Measurements from ENCODE around the gene VAMP3.

The VAMP3 gene

DNA sequence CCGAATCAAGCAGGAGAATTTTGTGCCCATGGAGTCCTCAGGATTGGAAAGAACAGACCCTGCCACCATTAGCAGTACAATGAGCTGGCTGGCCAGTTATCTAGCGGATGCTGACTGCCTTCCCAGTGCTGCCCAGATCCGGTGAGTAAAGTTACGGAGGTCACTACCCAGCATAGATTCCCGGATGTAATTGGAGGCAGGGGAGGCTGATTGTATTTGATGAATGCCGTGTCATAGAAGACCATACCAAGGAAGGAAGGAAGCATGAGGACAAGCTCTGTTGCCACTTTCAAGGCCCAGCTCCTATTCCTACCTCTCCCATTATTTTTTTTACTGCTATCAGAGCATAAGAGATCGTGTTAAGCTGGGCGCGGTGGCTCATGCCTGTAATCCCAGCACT lies 26.2 kb upstream of the VAMP3 start:
- peaks cover 8% of the 10 kb centered on the region for H3K4me1 ChIP-seq (ENCODE audit: control insufficient read depth, low read length)
- no peaks in the 10 kb centered on the region for H3K9me3 ChIP-seq (ENCODE audit: control insufficient read depth, insufficient read depth, low read length)
- TF ChIP-seq, protein P1, sequence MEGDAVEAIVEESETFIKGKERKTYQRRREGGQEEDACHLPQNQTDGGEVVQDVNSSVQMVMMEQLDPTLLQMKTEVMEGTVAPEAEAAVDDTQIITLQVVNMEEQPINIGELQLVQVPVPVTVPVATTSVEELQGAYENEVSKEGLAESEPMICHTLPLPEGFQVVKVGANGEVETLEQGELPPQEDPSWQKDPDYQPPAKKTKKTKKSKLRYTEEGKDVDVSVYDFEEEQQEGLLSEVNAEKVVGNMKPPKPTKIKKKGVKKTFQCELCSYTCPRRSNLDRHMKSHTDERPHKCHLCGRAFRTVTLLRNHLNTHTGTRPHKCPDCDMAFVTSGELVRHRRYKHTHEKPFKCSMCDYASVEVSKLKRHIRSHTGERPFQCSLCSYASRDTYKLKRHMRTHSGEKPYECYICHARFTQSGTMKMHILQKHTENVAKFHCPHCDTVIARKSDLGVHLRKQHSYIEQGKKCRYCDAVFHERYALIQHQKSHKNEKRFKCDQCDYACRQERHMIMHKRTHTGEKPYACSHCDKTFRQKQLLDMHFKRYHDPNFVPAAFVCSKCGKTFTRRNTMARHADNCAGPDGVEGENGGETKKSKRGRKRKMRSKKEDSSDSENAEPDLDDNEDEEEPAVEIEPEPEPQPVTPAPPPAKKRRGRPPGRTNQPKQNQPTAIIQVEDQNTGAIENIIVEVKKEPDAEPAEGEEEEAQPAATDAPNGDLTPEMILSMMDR (IDR thresholded peaks at IDR 0.05; ENCODE audit: low read depth, low read length, poor library complexity, severe bottlenecking) = no peak
- no peak for TF ChIP-seq EZH2phosphoT487 (IDR thresholded peaks at IDR 0.05; ENCODE audit: borderline replicate concordance, low read length)
- no peak overlapping the region for H3K4me2 ChIP-seq (ENCODE audit: low read length)
- no peaks in the 10 kb centered on the region for H3K36me3 ChIP-seq (ENCODE audit: control insufficient read depth, low read length)
- H3K27me3 ChIP-seq (ENCODE audit: control insufficient read depth, low read length) = no peaks in the 10 kb centered on the region
- no peaks in the 10 kb centered on the region for H3K79me2 ChIP-seq (ENCODE audit: control insufficient read depth, low read length)
- H3K9me2 ChIP-seq (replicated peaks; ENCODE audit: control insufficient read depth, low read length) = no peaks in the 10 kb centered on the region
- no peaks in the 10 kb centered on the region for H3F3A ChIP-seq (ENCODE audit: control insufficient read depth, insufficient read depth)
- no peak overlapping the region for H3K4me3 ChIP-seq (ENCODE audit: low read length)
- H3K27ac ChIP-seq (ENCODE audit: low read depth, low read length) = no peak overlapping the region
- no peaks in the 10 kb centered on the region for H4K20me1 ChIP-seq (ENCODE audit: control insufficient read depth, insufficient read depth, low read depth, low read length)

DNA sequence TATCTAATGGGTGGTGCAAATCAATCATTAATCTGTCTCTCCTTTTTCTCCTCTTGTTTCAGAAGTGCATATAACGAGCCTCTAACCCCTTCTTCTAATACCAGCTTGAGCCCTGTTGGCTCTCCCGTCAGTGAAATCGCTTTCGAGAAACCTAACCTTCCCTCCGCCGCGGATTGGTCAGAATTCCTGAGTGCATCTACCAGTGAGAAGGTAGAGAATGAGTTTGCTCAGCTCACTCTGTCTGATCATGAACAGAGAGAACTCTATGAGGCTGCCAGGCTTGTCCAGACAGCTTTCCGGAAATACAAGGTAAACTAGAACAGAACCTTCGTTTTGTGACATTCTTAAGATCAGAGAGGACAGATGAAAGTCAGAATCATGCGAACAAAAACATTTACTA lies 25.3 kb upstream of the VAMP3 start:
- Histone ChIP-seq H3K27me3 (ENCODE audit: control insufficient read depth, low read length) (no peaks in the 10 kb centered on the region), H3K79me2 (ENCODE audit: control insufficient read depth, low read length) (no peaks in the 10 kb centered on the region), H4K20me1 (ENCODE audit: control insufficient read depth, insufficient read depth, low read depth, low read length) (no peaks in the 10 kb centered on the region), H3K9me3 (ENCODE audit: control insufficient read depth, insufficient read depth, low read length) (no peaks in the 10 kb centered on the region), H3K9me2 (replicated peaks; ENCODE audit: control insufficient read depth, low read length) (no peaks in the 10 kb centered on the region), H3K4me2 (ENCODE audit: low read length) (no peak overlapping the region), H3K36me3 (ENCODE audit: control insufficient read depth, low read length) (no peaks in the 10 kb centered on the region), H3K4me3 (ENCODE audit: low read length) (no peak overlapping the region), H3F3A (ENCODE audit: control insufficient read depth, insufficient read depth) (no peaks in the 10 kb centered on the region), H3K4me1 (ENCODE audit: control insufficient read depth, low read length) (peaks cover 3% of the 10 kb centered on the region; the same call in 1 of the 2 replicates), H3K27ac (ENCODE audit: low read depth, low read length) (no peak overlapping the region)
- TF ChIP-seq, protein P1 (IDR thresholded peaks at IDR 0.05; ENCODE audit: low read depth, low read length, poor library complexity, severe bottlenecking) = no peak
- TF ChIP-seq EZH2phosphoT487 (IDR thresholded peaks at IDR 0.05; ENCODE audit: borderline replicate concordance, low read length) = no peak

DNA sequence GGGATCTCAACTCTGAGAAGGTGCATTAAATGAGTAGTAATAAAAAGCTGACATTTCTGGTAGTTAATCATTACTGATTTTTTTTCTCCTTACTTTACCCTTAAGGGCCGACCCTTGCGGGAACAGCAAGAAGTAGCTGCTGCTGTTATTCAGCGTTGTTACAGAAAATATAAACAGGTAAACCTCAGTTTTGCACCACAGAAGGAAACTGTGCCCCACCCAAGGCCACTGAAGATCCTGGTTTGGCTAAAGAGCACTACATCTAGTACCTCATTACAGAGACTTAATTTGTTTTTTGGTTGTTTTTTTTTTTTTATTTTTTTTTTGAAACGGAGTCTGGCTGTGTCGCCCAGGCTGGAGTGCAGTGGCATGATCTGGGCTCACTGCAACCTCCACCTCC lies 23.5 kb upstream of the VAMP3 start:
- H4K20me1 ChIP-seq (ENCODE audit: control insufficient read depth, insufficient read depth, low read depth, low read length) = no peaks in the 10 kb centered on the region
- no peak overlapping the region for H3K27ac ChIP-seq (ENCODE audit: low read depth, low read length)
- H3K79me2 ChIP-seq (ENCODE audit: control insufficient read depth, low read length) = no peaks in the 10 kb centered on the region
- H3K36me3 ChIP-seq (ENCODE audit: control insufficient read depth, low read length) = no peaks in the 10 kb centered on the region
- TF ChIP-seq, protein P1 (IDR thresholded peaks at IDR 0.05; ENCODE audit: low read depth, low read length, poor library complexity, severe bottlenecking) = no peak
- no peak for TF ChIP-seq EZH2phosphoT487 (IDR thresholded peaks at IDR 0.05; ENCODE audit: borderline replicate concordance, low read length)
- H3K4me2 ChIP-seq (ENCODE audit: low read length) = no peak overlapping the region
- H3K9me2 ChIP-seq (replicated peaks; ENCODE audit: control insufficient read depth, low read length) = no peaks in the 10 kb centered on the region
- H3K9me3 ChIP-seq (ENCODE audit: control insufficient read depth, insufficient read depth, low read length) = no peaks in the 10 kb centered on the region
- no peaks in the 10 kb centered on the region for H3F3A ChIP-seq (ENCODE audit: control insufficient read depth, insufficient read depth)
- H3K4me1 ChIP-seq (ENCODE audit: control insufficient read depth, low read length) = no peaks in the 10 kb centered on the region
- H3K27me3 ChIP-seq (ENCODE audit: control insufficient read depth, low read length) = no peaks in the 10 kb centered on the region; the same call in 1 of the 2 replicates
- no peak overlapping the region for H3K4me3 ChIP-seq (ENCODE audit: low read length)

DNA sequence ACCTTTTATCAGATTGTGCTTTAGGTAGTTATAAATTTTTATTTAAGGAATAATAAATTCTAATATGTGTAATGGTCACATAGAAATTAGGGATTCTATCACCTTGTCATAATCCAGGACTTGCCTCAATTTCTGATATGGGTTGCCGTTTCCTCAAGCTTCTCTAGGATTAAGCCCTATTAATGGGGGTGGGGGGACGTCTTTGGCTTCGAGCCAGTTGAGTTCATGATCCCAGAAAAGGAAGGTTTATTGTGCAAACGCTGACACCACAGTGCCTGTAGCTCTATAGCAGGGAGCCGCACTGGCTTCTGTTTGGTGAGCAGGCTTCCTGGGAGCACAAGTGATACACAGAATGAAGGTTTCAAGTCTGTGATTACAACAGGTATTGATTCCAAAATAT lies 22.0 kb upstream of the VAMP3 start:
- Histone ChIP-seq H3K9me2 (replicated peaks; ENCODE audit: control insufficient read depth, low read length) (no peaks in the 10 kb centered on the region), H3K27ac (ENCODE audit: low read depth, low read length) (no peak overlapping the region), H3K9me3 (ENCODE audit: control insufficient read depth, insufficient read depth, low read length) (no peaks in the 10 kb centered on the region), H3K79me2 (ENCODE audit: control insufficient read depth, low read length) (no peaks in the 10 kb centered on the region), H3K4me1 (ENCODE audit: control insufficient read depth, low read length) (peaks cover 5% of the 10 kb centered on the region), H3K27me3 (ENCODE audit: control insufficient read depth, low read length) (peaks cover 11% of the 10 kb centered on the region), H3K4me3 (ENCODE audit: low read length) (no peak overlapping the region), H3K4me2 (ENCODE audit: low read length) (no peak overlapping the region), H3F3A (ENCODE audit: control insufficient read depth, insufficient read depth) (no peaks in the 10 kb centered on the region), H4K20me1 (ENCODE audit: control insufficient read depth, insufficient read depth, low read depth, low read length) (no peaks in the 10 kb centered on the region), H3K36me3 (ENCODE audit: control insufficient read depth, low read length) (no peaks in the 10 kb centered on the region)
- TF ChIP-seq, protein P1 (IDR thresholded peaks at IDR 0.05; ENCODE audit: low read depth, low read length, poor library complexity, severe bottlenecking) = no peak
- no peak for TF ChIP-seq EZH2phosphoT487 (IDR thresholded peaks at IDR 0.05; ENCODE audit: borderline replicate concordance, low read length)

All from DOHH2 (cell line).